ENCODE results near the gene CD300C. TPM values are rescaled to one million over a fixed set of nuclear protein-coding genes. Genes with fewer than 3 reads are reported as not detected.

Gene CD300C
- total RNA-seq, 4 donors from 2014 or later = 0.31 to 0.80 (median 0.53) TPM

GRCh38 chr17:74573169-74573568, 27.3 kb upstream of the CD300C start:
- no peak for DNase-seq (ENCODE audit: low spot score in 2 of 2)
- Histone ChIP-seq H3K27ac (no peak overlapping the region), H3K9me3 (no peaks in the 10 kb centered on the region), H3K4me1 (peaks cover 11% of the 10 kb centered on the region), H3K4me3 (no peak overlapping the region), H3K27me3 (peaks cover 7% of the 10 kb centered on the region), H3K36me3 (no peaks in the 10 kb centered on the region)
- WGBS = 75% methylated on average over 3 of the region's 3 CpGs
- TF ChIP-seq POLR2AphosphoS5 (IDR thresholded peaks at IDR 0.05) (no peak), CTCF (IDR thresholded peaks at IDR 0.05) (no peak), POLR2A (IDR thresholded peaks at IDR 0.05) (no peak), EP300 (IDR thresholded peaks at IDR 0.05) (no peak)

GRCh38 chr17:74571621-74572270, 25.8 kb upstream of the CD300C start:
- TF ChIP-seq POLR2AphosphoS5 (IDR thresholded peaks at IDR 0.05) = no peak
- TF ChIP-seq EP300 (IDR thresholded peaks at IDR 0.05) = no peak
- no peak for TF ChIP-seq CTCF (IDR thresholded peaks at IDR 0.05)
- no peak for TF ChIP-seq POLR2A (IDR thresholded peaks at IDR 0.05)
- WGBS = 84% methylated on average over 4 of the region's 4 CpGs

GRCh38 chr17:74569020-74570003, 23.4 kb upstream of the CD300C start:
- TF ChIP-seq EP300 (IDR thresholded peaks at IDR 0.05) (no peak), CTCF (IDR thresholded peaks at IDR 0.05) (no peak), POLR2AphosphoS5 (IDR thresholded peaks at IDR 0.05) (no peak), POLR2A (IDR thresholded peaks at IDR 0.05) (no peak)
- Histone ChIP-seq H3K27ac (no peak overlapping the region), H3K27me3 (peaks cover 9% of the 10 kb centered on the region), H3K9me3 (no peaks in the 10 kb centered on the region), H3K36me3 (no peaks in the 10 kb centered on the region), H3K4me3 (no peak overlapping the region), H3K4me1 (peaks cover 11% of the 10 kb centered on the region)
- WGBS = 49% methylated on average over 20 of the region's 32 CpGs
- no peak for DNase-seq (ENCODE audit: low spot score in 2 of 2)

More at GRCh38 chr17:74571621-74572270, 25.8 kb upstream of the CD300C start:
- no peak for DNase-seq (ENCODE audit: low spot score in 2 of 2)
- Histone ChIP-seq H3K4me3 (no peak overlapping the region), H3K36me3 (no peaks in the 10 kb centered on the region), H3K4me1 (peaks cover 11% of the 10 kb centered on the region), H3K9me3 (no peaks in the 10 kb centered on the region), H3K27me3 (peaks cover 7% of the 10 kb centered on the region), H3K27ac (no peak overlapping the region)

- Histone ChIP-seq H3K4me3 (no peak overlapping the region), H3K36me3 (no peaks in the 10 kb centered on the region), H3K27ac (no peak overlapping the region), H3K4me1 (peaks cover 11% of the 10 kb centered on the region), H3K27me3 (peaks cover 17% of the 10 kb centered on the region), H3K9me3 (no peaks in the 10 kb centered on the region)
- TF ChIP-seq POLR2AphosphoS5 (IDR thresholded peaks at IDR 0.05) (no peak), CTCF (IDR thresholded peaks at IDR 0.05) (no peak), POLR2A (IDR thresholded peaks at IDR 0.05) (no peak), EP300 (IDR thresholded peaks at IDR 0.05) (no peak)
- 72% methylated on average over 4 of the region's 4 CpGs for WGBS
- no peak for DNase-seq (ENCODE audit: low spot score in 2 of 2)
These were observed 22.4 kb upstream of the CD300C start for GRCh38 chr17:74568106-74568873.
